Endothelial cell of hepatic sinusoid (primary cell): ENCODE results near the gene UBE3C.

Source experiments
- in situ Hi-C: cut with HindIII; loops from 2 replicates; pipeline ENCODE4 v1.10.0; 2017; ENCODE audit warnings: low sequenced_read_pairs

UBE3C gene

DNA sequence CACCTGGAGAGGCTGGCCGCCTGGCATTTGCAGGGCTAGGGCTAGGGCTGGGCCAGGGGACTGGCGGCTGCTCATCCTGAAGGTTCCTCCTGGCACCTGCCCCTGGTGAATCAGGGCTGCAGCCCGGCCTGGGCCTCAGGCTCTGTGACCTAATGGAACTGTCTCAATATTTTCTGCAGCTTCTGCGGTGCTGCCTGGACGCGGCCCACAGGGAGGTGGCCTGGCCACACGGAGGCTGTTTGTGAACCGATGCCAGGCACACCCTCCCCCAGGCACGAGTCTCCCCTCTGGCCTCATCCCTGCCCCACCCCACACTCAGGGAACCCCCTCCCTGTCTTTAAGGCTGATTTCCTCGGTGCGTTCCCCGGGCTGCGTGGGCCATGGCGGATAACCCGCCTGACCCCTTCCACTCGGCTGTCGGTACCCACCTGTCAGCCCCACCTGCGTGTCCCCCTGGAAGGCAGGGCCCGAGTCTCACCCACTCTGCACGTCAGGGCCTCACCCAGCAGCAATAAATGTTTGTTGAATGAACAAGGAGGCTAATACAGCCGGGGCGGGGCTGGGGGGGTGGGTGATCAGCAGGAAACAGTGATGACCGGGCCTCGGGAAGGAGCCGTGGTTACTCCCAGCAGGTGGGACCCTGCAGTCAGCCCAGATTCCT lies 143.5 kb downstream of the UBE3C start:
- in situ Hi-C loops: no loop called here

DNA sequence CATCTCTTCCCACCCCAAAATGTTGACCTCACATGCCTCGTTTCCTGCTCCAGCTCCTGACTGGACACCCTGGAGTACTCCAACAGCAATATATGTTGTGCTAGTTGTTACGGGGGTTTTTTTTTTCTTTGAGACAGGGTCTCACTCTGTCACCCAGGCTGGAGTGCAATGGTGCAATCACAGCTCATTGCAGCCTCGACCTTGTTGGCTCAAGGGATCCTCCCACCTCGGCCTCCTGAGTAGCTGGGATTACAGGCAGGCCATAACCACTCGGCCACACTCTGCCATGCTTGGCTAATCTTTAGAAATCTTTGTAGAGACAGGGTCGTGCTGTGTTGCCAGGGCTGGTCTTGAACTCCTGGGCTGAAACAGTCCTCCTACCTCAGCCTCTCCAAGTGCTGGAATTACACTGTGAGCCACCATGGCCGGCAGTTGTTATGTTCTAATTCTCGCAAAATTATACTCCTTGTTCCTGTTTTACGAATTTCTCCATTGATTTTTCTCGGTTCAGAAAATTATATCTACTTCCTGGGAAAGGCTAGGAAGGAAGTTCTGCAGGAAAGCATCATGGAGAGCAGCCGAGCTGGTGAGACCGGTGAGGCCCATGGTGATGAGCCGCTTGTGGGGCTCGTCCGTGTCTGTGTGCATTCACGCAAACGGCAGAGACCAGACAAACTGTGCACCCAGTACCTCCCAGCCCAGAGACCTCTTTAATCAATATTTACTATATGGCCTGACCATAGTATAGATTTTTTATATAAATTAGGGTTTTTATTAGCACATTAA lies 145.7 kb downstream of the UBE3C start:
- in situ Hi-C loops: no loop called here

DNA sequence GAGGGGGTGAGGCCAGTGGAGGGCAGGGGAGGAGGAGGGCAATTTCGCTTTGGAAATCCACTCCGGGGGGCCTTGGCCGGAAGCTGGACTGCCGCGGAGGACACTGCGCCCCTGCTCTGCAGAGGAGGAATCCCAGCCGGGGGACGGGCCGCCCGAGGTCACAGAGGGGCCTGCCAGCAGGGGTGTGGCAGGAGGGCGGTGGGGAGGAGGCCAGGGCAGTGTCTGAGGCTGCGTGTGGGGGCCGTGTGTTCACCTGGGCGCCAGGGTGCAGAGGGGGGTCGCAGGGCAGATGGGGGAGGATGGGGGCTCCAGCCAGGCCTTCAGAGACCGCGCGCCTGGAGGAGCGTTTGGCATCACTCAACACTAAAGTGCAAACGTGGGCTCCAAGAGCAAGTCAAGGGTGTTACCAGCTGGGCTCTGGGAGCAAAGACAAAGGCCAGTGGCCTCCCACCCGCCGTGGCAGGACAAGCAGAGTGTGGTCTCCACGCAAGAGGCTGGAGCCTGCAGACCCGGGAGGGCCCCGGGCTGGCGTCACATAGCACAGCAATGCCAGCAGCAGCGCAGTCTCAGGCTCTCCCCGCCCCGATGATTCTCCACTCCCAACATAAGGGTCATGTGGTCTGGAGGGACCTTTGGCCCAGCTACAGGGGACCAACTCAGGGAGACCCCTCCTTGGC lies 152.8 kb downstream of the UBE3C start:
- in situ Hi-C loops: no loop called here

DNA sequence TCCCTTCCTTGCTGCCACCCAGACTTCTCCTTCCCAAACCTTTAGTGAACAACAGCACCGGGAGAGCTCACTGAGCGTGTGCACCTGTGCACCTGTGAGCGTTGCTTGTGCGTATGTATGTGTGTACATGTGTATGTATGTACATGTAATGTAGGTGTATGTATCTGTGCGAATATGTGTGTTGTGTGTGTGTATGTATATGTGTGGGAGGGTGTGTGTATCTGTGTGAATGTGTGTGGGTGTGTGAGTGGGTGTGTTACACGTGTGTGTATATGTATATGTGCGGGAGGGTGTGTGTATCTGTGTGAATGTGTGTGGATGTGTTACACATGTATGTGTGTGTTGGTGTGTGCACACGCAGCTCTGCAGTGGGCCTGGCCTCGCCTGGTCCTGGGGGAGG lies 153.5 kb downstream of the UBE3C start:
- in situ Hi-C loops: no loop called here

DNA sequence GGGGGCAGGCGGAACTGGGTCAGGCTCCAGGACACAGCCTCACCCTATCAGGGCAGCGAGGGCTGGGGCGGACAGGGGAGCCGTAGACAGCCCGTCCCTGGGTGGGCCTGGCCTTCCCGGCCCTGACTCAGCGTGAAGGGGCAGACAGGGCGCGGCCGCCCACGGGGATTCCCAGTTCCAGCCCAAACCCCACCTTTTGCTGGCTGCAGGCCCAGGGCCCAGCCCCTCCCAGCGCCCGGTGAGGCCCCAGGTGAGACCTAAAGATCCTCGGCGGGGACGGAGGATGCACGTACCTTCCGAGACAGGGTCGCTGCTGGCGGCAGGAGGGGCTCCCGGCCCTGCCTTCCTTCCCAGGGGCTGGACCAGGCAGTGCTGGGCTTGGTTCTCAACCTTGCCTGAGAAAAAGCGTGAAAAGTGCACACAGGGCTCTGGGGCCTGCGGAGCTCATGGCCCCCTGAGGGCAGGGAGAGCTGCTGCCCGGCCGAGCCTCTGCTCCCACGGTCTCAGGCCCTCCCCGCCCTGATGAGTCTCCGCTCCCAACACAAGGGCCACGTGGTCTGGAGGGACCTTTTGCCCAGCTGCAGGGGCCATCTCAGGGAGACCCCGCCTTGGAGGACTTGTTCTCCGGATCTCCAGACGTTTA lies 154.2 kb downstream of the UBE3C start:
- in situ Hi-C loops: no loop called here

DNA sequence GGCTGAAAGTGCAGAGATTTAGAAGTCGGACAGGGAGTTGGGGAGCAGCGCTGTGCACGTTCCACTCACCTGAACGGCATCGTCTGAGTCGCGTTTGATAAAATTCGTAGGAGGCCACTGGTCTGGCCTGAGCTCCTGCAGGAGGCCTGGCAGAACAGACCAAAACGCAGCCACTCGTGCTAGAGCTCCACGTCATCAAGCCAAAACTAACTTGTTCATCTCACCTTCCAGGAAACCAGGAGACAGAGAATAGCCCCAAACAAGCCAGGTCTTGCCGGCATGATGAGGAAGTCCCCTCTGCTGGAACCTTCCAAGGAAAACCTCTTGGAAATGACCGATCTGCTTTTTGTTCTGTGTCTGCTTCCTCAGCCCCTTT lies 154.7 kb downstream of the UBE3C start:
- in situ Hi-C loops: no loop called here

DNA sequence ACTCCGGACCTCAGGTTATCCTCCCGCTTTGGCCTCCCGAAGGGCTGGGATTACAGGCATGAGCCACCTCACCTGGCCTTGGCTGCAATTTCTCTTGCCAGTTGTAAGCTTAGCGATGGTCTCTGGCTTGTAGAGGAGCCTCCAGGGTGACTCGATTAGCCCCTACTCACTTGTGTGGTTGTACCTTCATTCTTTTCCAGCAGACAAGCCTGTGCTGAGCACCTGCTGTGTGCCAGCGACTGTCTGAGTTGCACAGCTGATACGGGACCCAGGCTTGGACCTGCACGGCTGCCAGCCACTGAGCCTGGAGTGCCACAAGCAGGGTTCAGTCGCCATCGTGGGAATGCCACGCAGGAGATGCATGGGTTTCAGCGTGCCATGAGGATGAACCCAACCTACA lies 156.0 kb downstream of the UBE3C start:
- in situ Hi-C loops: no loop called here

DNA sequence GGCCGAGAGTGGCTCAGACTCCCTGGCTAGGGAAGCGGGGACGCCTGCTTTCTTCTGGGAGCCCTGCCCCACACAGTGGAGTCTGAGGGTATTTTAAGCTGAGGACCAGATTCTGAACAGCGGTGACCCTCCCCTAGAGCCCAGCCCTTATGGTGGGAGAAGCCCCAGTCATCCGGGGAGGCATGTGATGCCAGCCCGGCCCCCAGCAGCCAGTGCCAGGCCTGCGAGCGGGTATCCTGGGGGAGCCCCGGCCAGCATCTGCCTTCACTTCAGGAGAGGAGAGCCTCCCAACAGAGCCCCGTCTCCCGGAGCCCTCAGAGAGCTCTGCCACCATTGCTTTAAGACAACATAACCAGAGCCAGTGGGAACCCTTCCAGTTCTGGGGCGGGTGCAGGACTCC lies 156.6 kb downstream of the UBE3C start:
- in situ Hi-C loops: no loop called here

DNA sequence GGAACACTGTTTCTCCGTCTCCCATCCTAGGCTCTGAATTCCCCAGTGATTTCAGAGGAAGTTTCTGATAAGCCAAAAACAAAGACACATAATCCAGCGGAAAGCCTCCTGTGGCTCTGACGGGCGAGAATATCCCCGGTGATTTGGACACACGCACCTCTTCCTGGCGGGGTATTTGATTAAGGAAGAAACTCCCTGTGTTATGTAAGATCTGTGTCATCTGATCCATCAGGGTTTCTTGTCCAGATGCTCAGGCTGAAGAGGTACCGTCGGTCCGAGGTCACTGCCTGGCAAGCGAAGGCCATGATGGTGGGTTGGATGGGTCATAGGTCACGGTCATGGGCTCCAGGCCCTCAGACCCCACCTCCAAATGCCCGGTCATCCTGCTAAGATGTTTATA lies 158.5 kb downstream of the UBE3C start:
- in situ Hi-C loops: no loop called here

DNA sequence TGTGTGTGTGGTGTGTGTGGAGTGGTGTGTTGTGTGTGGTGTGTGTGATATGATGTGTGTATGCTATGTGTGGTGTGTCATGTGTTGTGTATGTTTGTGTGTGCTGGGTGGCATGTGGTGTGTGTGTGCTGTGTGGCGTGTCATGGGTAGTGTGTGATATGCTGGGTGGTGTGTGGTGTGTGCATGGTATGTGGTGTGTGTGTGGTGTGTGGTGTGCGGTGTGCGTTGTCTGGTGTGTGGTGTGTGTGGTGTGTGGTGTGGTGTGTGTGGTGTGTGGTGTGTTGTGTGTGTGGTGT lies 160.5 kb downstream of the UBE3C start:
- in situ Hi-C loops: no loop called here

DNA sequence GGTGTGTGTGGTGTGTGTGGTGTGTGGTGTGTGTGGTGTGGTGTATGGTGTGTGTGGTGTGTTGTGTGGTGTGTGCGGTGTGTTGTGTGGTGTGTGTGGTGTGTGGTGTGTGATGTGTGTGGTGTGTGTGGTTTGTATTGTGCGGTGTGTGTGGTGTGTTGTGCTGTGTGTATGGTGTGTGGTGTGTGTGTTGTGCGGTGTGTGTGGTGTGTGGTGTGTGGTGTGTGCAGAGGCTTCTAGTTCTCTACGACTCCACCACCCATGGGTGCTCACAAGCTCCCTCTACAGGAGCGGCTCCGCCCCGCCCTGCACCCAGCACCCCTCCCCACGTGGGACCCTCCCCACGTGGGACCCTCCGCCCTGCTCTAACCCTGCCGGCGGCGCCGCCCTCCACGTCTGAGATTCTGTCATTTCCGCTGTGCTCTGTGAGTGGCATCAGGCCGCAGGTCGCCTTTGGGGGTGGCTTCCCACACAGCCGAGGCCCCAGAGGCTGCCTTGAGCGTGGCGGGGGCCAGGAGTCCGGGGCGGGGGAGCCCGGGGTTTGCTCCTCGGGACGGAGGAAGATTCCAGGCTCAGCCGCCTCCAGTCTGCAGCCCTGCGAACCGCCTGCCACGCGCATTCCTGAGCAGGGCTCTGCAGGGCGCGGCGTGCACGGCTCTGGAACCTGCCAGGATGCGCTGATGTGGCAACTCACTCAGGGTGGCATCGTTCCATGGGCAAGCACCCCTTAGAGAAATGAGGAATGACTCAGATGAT lies 161.1 kb downstream of the UBE3C start:
- in situ Hi-C loops: no loop called here

DNA sequence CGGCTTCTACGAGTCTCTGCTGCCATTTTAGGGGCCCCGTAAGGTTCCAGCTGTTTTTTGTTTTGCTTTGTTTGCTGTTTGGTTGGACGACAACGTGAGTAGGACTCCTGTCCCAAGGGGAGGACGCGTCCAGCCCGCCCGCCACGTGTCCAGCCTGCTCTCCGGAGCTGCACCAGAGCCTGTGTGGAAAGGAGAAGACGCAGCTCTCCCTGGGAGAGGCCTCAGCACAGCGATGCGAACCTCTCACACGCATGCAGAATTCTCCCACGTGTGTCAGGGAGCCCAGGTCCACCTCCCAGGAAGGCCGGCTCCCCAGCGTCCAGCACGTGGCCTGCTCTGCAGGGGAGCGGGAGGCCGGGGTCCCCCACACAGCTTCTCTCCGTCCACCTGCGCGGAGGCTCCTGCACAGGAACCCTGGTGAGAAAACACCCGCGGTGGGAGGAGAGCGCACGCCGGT lies 161.7 kb downstream of the UBE3C start:
- in situ Hi-C loops: no loop called here

DNA sequence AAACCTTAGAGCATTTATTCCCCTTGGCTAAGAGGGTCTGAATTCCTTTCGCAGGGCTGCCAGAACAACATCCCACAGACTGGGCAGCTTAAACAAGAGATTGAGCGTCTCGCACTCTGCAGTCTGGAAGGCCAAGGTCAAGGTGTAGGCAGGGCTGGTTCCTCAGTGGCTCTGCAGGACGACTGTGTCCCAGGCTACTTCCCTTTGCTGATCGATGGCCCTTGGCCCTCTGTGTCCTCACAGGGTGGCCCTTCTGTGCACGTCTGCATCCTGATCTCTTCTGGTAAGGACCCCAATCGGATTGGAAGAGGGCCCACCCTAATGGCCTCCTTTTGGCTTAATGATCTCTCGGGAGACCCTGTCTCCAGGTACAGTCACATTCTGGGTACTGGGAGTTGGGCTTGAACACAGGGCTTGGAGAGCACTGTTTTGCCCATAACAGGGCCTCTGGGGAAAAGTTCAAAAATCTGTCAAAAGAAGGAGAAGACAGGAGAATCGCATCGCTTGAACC lies 162.9 kb downstream of the UBE3C start:
- in situ Hi-C loops: no loop called here

DNA sequence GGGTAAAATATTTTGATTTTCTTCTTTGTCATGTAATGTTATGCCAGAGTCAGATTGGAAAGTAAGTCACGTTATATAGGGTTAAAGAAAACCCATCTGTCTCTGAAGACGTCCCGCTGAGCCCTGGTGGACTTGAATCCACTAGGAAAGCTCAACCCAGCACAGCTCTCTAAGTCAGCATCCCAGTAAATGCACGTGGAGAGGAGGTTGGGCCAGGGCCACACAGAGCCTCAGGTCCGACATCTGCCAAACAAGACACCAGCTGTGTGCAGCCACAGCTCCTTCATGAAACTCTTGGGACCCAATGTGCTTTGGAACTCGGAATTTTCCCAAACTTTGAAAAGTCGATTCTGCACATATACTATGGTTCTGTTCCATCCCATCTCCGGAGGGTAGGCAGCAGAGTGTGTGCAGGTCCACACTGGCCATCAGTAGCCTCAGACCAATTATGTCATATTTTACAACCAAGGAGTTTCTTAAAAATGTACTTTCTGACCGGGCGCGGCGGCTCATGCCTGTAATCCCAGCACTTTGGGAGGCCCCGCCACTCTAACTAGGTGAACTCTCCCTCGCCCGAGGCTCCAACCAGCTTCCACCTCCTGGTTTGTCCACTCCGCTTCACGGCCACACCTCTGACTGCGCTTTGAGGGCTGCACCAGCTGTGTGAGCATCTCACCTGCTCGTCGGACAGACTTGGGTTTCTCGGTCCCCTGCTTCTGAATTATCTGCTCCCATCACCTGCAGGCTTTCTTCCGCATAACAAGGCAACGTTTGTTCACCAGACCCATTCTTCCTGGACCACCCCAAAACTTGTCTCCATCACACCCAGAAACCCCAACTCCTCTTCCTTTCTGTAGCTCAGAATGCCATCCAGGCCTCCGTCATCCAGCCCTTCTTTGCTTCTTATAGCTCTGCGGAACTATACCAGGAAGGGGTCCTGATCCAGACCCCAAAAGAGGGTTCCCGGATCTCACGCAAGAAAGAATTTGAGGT lies 168.4 kb downstream of the UBE3C start:
- in situ Hi-C loops: no loop called here

DNA sequence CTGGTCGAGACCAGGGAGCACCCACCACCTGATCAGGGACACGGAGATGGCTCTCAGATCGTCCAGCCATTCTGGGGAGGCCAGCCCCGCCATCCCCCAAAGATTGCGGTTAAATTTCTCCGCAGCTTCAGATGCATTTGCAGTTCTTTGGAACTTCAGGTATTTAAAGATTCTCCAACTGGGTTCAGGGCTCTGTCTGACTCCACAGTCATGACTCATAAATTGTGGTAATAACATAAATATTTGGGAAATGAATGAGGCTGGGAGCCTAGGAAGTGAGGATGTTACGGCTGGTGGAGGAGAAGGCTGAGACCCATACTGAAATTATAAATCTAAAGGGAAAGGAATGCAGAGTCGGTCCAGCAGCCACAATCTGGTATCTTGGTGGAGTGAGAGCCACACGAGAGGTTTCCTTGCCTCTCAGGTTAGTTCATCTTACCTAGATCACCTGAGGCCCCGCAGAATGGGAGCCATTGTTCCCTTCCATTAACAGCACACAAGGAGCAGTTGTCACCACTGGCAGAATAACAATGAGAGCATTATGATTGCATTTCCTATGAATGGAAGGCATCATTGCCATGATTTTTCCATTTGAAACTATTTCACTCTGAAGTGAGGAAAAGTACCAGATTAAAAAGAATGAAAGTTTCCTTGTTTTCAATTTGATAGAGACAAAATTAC lies 171.4 kb downstream of the UBE3C start:
- in situ Hi-C loops: no loop called here

DNA sequence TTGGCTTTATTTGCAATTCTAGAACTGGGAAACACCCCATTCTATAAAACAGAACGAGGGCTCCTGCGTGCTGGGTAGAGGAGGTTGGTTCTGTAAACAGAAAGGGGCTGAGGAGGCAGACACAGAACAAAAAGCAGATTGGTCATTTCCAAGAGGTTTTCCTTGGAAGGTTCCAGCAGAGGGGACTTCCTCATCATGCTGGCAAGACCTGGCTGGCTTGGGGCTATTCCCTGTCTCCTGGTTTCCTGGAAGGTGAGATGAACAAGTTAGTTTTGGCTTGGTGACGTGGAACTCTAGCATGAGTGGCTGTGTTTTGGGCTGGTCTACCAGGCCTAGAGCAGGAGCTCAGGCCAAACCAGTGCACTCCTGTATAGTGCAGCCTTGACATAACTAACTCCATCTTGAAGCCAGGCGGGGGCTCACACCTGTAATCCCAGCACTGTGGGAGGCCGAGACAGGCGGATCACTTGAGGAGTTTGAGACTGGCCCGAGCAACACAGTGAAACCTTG lies 172.0 kb downstream of the UBE3C start:
- in situ Hi-C loops: no loop called here

DNA sequence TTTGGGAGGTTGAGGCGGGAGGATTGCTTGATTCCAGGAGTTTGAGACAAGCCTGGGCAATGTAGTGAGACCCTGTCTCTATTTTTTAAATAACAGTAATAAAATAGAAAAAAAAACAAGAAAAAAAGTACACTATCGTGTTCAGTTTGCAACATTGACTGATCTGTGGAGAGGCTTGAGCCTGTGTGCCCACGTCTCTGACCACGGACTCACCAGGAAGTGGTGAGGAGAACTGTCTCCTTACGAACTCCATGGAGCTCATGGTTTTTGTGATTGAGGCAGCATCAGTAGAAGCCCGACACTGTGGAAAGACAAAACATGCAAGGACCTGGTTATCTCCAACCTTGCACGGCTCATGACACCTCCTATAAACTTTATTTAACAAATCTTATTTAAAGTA lies 174.2 kb downstream of the UBE3C start:
- in situ Hi-C loops: no loop called here

DNA sequence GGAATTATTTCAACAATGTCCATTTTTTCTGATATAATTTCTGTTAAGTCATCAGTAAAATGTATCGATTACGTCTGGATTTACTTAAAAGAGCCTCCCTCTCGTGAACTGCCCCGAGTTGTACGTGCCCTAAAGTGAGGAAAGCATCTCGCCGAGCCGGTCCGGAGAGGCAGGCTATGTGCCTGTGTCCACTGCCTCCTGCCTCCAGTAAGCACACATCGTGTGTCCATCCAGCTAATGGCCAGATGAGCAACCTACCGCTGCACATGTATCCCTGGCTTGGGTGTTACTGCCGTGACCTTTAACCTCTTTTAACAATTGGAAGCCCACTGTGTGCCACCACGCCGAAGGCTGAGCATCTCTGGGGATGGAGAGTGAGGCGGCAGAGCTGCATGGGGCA lies 174.9 kb downstream of the UBE3C start:
- in situ Hi-C loops: no loop called here
